GM18951 (cell line): ENCODE measurements around the gene CDK5RAP1.
"Not testable (repeated sequence)": the region's sequence is repeated elsewhere in the genome, so short reads cannot be mapped to it uniquely, and the experiment has no call there.

Experiments
- POLR2A ChIP-seq: IDR thresholded peaks from 4 replicates; pipeline ENCODE4 v1.6.1; 2011; ENCODE audit warnings: mild to moderate bottlenecking; ENCODE audit not compliant: insufficient read length, insufficient read depth; ENCODE audit errors: extremely low read depth
- in situ Hi-C: fragments of 300-500 bp; cut with MboI; formaldehyde crosslinking; loops from one replicate; pipeline ENCODE4 v1.12.0; 2022; ENCODE audit warnings: low sequenced_read_pairs, mixed read lengths, inconsistent platforms; ENCODE audit not compliant: unreplicated experiment

The CDK5RAP1 gene, protein sequence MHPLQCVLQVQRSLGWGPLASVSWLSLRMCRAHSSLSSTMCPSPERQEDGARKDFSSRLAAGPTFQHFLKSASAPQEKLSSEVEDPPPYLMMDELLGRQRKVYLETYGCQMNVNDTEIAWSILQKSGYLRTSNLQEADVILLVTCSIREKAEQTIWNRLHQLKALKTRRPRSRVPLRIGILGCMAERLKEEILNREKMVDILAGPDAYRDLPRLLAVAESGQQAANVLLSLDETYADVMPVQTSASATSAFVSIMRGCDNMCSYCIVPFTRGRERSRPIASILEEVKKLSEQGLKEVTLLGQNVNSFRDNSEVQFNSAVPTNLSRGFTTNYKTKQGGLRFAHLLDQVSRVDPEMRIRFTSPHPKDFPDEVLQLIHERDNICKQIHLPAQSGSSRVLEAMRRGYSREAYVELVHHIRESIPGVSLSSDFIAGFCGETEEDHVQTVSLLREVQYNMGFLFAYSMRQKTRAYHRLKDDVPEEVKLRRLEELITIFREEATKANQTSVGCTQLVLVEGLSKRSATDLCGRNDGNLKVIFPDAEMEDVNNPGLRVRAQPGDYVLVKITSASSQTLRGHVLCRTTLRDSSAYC

DNA sequence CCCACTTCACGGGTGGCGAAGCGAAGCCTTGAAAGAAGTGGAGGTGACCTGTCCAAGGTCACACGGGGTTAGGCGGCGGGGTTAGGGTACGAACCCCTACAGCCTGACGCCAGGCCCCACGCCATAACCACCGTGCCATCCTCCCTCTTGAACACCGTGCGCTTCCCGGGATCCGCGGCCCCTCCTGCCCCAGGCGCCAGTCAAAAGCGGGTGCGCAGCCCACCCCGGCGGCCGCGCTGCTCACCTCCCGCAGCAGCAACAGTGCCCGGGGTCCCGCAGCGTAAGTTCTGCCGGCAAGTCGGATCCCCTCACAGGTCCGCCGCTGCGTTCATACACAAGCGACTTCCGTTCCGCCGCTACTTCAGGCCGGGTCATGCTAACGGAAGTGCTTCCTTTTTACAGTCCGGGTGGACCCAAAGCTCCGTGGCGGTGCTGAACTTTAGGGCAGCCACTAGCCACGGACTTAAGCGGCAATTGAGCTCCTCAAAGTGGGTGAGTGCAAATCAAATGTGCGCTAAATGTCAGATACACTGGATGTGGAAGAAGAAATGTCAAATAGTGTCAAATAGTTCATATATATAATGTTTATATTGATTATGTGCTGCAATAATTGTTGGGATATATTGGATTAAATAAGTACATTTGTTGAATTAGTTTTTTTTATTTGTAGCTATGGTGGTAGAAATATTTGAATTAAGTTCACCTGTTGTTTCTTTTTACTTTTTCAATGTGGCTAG lies at the start of gene CDK5RAP1:
TSS of gene CDK5RAP1 (minus strand) at position 336 of the 737 bp plus-strand sequence. CDS start 4,455 bp downstream, outside the sequence.
- in situ Hi-C loops = no loop called here
- peak; percentile 87 for TF ChIP-seq POLR2A

DNA sequence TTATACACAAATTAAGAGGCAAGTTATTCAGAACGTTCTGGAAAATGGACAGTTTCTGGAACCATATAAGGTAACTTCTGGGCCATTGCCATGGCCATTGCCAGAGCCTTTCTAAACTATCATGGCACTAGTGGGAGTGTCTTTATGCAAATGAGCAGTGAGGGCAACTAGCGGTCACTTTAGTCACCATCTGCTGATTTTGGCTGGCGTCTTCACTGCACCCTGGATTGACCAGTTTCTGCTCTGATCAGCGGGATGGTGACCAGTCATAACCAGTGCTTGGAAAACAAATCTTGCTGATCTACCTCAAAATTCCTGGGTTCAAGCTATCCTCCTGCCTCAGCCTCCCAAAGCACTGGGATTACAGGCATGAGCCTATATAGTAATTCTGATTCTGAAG lies 49.5 kb upstream of the CDK5RAP1 start:
- in situ Hi-C loops = loop anchor here (10.0 to 25.0 kb wide), 2 partner anchors 214 to 686 kb away; partner anchors contain the start of genes ACTL10 and C20orf144
- TF ChIP-seq POLR2A = no peak

DNA sequence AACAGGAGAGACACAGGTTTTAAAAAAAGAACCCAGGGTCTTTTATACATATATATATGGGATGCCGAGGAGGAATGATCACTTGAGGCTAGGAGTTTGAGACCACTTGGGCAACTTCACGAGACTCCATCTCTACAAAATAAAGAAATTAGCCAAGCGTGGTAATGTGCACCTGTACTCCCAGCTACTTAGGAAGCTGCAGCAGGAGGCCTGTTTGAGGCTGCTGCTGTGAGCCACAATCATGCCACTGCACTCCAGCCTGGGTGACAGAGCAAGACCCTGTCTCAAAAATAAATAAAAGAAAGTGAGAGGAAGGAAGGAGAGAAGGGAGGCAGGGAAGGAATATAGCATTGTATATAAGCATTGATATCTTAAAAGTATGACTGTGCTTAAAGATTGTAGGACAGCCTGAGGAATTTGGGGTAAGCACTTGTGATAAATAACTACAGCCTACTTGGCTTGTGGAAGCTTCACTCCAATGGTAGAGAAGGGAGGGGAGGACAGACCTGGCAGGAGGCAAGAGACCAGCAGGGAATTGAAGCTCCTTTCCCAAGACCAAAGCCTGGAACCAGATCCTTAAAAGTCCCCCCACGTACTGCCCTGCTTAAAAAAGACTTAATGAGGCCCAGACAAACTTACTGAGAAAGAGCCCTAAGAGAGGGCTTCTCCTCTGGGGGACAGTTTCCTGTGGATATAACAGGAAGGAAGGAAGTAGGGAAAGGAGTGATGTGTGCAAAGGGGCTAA lies 44.7 kb upstream of the CDK5RAP1 start:
- TF ChIP-seq POLR2A = no peak
- in situ Hi-C loops = no loop called here

DNA sequence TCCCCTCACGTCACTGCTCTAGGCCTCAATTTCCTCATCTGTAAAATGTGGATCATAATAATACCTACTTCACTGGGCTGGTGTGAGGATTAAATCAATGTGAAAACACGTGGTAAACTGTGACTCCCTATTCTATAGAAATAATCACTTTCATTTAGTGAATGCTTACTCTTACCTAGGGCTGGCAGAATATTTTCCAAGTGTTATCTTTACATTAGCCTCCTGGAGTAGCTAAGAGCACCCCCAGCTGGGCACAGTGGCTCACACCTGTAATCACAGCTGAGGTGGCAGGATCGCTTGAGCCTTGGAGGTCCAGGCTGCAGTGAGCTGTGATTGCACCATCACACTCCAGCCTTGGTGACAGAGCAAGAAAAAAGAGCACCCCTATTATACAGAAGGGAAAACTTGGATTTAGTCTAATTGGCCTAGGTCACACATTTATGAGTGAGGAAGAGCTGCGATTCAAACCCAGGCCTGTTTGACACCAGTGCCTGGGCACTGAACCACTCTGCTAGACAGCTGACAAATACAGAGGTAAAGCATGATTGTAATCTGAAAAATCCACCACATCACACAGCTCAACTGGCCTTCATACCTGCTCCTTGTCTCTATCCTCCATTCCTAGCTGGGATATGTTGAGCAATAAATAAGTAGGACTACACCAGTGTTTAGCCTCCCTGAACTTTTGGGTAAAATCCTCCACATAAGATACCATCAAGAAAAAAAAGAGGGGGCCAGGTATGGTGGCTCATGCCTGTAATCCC lies 43.7 kb upstream of the CDK5RAP1 start:
- TF ChIP-seq POLR2A = no peak
- in situ Hi-C loops = no loop called here

DNA sequence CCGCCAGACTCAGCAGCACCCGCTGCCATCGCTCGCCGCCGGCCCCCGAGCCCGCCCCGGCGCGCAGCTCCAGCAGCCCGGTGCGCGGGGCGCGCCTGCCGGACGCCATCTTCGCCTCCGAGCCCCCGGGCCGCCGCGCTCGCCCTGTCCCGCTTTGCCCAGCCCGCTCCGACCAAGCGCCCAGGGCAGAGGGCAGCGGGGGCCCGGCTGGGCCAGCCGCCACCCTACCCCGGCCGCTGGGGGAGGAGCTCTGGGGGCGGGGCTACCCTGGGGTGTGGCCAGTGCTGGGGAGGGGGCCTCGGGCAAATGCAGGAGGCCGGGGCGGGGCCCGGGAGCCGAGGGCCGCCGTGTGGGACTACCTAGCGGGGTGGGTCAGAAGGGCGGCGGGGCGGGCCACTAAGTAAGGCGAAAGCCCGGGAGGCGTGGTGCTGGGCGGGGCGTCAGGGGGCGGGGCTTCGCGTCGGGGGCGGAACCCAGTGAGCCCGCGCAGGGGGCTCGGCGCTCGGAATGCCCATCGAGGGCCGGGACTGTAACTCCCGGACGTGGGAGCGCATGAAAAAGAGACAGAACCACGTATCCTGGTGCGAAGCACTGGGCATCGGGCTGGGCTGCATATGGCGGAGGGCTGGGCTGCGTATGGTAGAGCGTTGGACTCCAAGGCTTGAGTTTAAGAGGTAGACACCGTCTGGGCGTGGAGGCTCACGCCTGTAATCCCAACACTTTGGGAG lies 42.4 kb upstream of the CDK5RAP1 start, which contains the start of gene SNTA1:
TSS of gene SNTA1 (minus strand) at position 252 of the 728 bp plus-strand sequence. CDS start at position 109, 143 bp downstream.
- TF ChIP-seq POLR2A = no peak
- in situ Hi-C loops = no loop called here

DNA sequence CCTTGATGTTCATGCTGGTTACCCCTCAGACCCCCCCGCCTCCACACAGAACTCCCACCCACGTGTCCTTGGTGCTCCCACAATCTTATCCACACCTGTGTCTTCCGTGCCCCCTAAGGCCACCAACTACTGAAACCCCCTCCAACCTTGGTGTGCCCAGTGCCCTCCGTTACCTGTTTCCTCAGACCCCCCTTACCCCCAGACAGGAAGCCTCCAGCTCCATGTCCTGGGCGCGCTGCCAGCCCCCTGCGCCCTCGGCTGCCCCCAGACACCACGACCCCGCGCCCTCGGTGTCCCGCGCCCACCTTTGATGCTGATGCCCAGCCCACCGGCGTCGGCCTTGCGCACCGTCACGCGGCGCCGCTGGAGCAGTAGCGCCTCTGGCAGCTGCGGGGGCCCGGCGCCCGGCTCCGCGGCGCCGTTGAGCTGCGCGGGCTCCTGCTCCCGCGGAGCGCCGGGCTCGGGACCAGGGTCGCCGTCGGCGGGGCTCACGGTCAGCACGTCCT lies 41.7 kb upstream of the CDK5RAP1 start:
- in situ Hi-C loops = no loop called here
- no peak for TF ChIP-seq POLR2A

DNA sequence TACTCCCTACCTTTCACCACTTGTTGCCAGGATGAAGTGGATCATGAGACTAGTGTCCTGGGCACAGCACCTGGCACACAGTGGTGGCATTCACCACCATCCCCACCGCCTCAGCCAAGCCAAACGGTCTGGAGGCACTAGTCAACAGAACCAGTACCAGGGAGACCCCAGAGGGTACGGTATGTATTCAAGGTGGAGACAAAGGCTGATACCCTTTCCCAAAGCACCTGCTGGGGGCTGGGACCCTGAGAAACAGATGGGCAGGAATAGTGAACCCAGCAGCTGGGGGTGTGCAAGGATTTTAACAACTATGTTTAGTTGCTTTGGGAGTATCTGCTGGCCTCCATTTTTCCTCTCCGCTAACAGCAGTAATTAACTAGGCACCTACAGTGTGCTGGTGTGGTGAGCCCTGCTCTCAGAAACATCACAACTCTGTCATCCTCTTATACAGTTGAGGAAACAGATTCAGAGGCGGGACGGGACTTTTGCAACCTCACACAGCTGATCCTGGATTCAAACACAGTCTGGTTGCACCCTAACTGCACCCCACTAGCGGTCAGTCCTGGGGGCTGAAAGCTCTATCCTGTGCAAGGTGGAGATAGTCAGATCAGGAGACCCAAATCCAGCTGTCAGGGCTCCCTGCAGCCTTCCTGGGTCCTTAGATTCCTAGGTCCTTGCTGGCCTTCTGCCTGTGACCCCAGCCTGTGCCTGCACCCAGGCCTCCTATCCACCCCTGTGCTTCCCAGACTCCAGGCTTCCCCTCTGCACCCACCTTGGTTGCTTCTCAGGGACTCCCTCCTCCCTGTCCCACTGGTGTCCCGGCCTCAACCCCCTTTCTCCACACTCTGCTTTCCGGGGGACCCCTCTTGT lies 41.1 kb upstream of the CDK5RAP1 start:
- in situ Hi-C loops = no loop called here
- TF ChIP-seq POLR2A = no peak

DNA sequence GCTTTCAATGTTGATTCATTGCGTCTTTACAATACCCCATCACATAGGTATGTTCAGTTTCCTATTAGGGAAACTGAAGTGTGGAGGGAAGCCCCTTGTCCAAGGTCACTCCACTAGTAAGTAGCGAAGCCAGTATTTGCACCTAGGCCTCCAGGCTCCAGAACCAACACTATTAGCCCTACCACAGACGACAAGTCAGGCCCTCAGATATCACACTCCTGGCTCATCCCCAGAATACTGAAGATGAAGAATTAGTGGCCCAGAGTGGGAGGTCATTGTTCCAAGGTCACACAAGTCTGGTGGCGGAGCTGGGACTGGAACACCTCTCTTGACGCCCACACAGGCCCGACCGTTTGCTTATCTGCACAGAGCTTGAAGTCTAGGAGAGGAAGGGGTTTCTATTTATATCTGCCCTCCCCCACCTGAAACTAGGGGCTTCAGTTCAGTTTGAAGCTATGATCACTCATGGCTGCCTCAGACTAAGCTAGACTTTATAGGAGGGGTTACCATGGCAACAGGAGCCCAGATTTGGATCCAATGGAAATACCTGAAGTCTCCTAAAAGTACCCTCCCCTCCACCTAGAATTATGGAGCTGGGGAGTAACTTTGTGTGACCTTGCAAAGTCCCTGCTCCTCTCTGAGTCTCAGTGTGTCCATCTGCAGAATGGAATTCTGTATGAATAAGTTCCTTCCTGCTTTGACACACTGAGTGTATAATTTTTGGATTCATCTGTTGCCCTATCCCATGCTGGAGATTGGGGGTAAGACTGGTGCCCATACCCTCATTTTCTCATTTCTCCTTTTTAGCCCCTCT lies 40.0 kb upstream of the CDK5RAP1 start:
- in situ Hi-C loops = no loop called here
- no peak for TF ChIP-seq POLR2A

DNA sequence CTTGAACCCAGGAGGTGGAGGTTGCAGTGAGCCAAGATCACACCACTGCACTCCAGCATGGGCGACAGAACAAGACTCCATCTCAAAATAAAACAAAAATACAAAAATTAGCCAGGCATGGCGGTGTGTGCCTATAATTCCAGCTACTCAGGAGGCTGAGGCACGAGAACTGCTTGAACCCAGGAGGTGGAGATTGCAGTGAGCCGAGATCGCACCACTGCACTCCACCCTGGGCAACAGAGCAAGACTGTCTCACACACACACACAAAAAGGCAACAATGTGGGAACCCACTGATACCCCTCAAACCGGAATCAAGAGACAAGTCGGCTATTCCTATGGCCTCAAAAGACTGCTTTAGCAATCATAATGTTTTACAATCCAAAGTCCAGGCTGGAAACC lies 39.2 kb upstream of the CDK5RAP1 start:
- in situ Hi-C loops = not testable (repeated sequence)

DNA sequence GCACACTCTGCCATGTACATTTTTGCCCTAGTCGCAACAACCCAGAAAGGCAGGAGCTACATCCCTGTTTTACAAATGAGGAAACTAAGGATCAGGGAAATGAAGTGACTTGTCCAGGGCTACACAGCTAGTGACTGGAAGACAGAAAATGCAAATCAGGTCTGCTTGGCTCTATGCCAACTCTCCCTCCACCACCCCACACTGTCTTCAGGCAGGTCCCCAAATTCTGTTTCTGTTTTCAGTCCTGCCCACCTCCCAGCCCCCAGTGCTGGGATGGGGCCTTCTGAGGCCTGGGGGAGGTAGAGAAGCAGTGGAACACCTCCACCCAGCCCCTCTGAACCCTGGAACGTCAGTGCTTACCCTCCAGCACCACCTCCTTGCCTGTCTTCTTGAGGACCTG lies 37.2 kb upstream of the CDK5RAP1 start:
- TF ChIP-seq POLR2A = no peak
- in situ Hi-C loops = no loop called here
